ENCODE data around the gene CYP26B1. TPM values are rescaled to one million over a fixed set of nuclear protein-coding genes. Genes with fewer than 3 reads are reported as not detected.

Gene CYP26B1
- polyA plus RNA-seq, 3 donors, result not detected

GRCh38 chr2:72142570-72143440, 4.9 kb downstream of the CYP26B1 start:
- intact Hi-C loops (cut with micrococcal nuclease), result no loop called here
- peaks cover 2 to 24% (median 14%) of the 10 kb centered on the region in 7 donors for H3K9me3 Mint-ChIP-seq
- Histone ChIP-seq H3K4me3 (replicated peaks in 1 of 3; ENCODE audit: low read depth in 2 of 3, low read length in 3 of 3) (no peak overlapping the region), H3K4me1 (ENCODE audit: control insufficient read depth in 1 of 2, insufficient read depth in 2 of 2, low read length in 2 of 2) (peaks cover 3 to 11% of the 10 kb centered on the region in 2 donors), H3K79me2 (ENCODE audit: insufficient read depth, low read length) (no peaks in the 10 kb centered on the region), H3K27ac (ENCODE audit: low read depth in 1 of 2, low read length in 2 of 2) (no peak overlapping the region), H3K9me3 (replicated peaks in 1 of 2; ENCODE audit: control insufficient read depth in 1 of 2, insufficient read depth in 1 of 2, low read length in 2 of 2) (peaks cover 10 to 25% of the 10 kb centered on the region in 2 donors), H3K27me3 (ENCODE audit: control insufficient read depth in 2 of 2, insufficient read depth in 2 of 2, low read length in 2 of 2) (peaks cover 38 to 59% of the 10 kb centered on the region in 2 donors), H3K9ac (ENCODE audit: insufficient read depth, low read length, poor library complexity, severe bottlenecking) (no peak overlapping the region), H4K20me1 (ENCODE audit: insufficient read depth, low read length) (no peaks in the 10 kb centered on the region), H3K4me2 (replicated peaks; ENCODE audit: extremely low read depth, low read length, poor library complexity, severe bottlenecking) (no peak overlapping the region), H2AFZ (ENCODE audit: insufficient read depth, low read depth, low read length, poor library complexity, severe bottlenecking) (no peak overlapping the region), H3K36me3 (replicated peaks in 1 of 2; ENCODE audit: control insufficient read depth in 1 of 2, insufficient read depth in 2 of 2, low read length in 2 of 2) (no peaks in the 10 kb centered on the region)
- H3K27ac Mint-ChIP-seq, result no peak overlapping the region
- no peak for DNase-seq
- WGBS (ENCODE audit: insufficient coverage), result 24% methylated on average over 29 of the region's 50 CpGs
- TF ChIP-seq CTCF (IDR thresholded peaks at IDR 0.05), result no peak
- H3K4me3 Mint-ChIP-seq, result peak overlapping the region in 1 of 2 donors; percentile 82
- peaks cover 18% of the 10 kb centered on the region for H3K4me1 Mint-ChIP-seq
- peaks cover 0 to 5% of the 10 kb centered on the region in 2 donors for H3K36me3 Mint-ChIP-seq
- peaks cover 59 to 68% (median 60%) of the 10 kb centered on the region in 3 donors for H3K27me3 Mint-ChIP-seq (ENCODE audit: low read depth in 3 of 3)

- Histone ChIP-seq H3K9me3 (replicated peaks in 1 of 2; ENCODE audit: control insufficient read depth in 1 of 2, insufficient read depth in 1 of 2, low read length in 2 of 2) (peaks cover 10 to 25% of the 10 kb centered on the region in 2 donors), H3K4me2 (replicated peaks; ENCODE audit: extremely low read depth, low read length, poor library complexity, severe bottlenecking) (no peak overlapping the region), H3K27me3 (ENCODE audit: control insufficient read depth in 2 of 2, insufficient read depth in 2 of 2, low read length in 2 of 2) (peaks cover 35 to 53% of the 10 kb centered on the region in 2 donors), H2AFZ (ENCODE audit: insufficient read depth, low read depth, low read length, poor library complexity, severe bottlenecking) (no peak overlapping the region), H3K4me1 (ENCODE audit: control insufficient read depth in 1 of 2, insufficient read depth in 2 of 2, low read length in 2 of 2) (peaks cover 3 to 11% of the 10 kb centered on the region in 2 donors), H3K36me3 (replicated peaks in 1 of 2; ENCODE audit: control insufficient read depth in 1 of 2, insufficient read depth in 2 of 2, low read length in 2 of 2) (no peaks in the 10 kb centered on the region), H3K27ac (ENCODE audit: low read depth in 1 of 2, low read length in 2 of 2) (no peak overlapping the region), H3K9ac (ENCODE audit: insufficient read depth, low read length, poor library complexity, severe bottlenecking) (no peak overlapping the region), H3K79me2 (ENCODE audit: insufficient read depth, low read length) (no peaks in the 10 kb centered on the region), H4K20me1 (ENCODE audit: insufficient read depth, low read length) (no peaks in the 10 kb centered on the region), H3K4me3 (replicated peaks in 1 of 3; ENCODE audit: low read depth in 2 of 3, low read length in 3 of 3) (no peak overlapping the region)
- DNase-seq, result no peak
- Mint-ChIP-seq H3K9me3 (peaks cover 2 to 23% (median 12%) of the 10 kb centered on the region in 7 donors), H3K4me1 (peaks cover 17% of the 10 kb centered on the region), H3K36me3 (peaks cover 0 to 5% of the 10 kb centered on the region in 2 donors), H3K27ac (no peak overlapping the region), H3K4me3 (peak overlapping the region in 1 of 2 donors; percentile 82), H3K27me3 (ENCODE audit: low read depth in 3 of 3) (peaks cover 54 to 59% (median 55%) of the 10 kb centered on the region in 3 donors)
- TF ChIP-seq CTCF (IDR thresholded peaks at IDR 0.05), result no peak
- intact Hi-C loops (cut with micrococcal nuclease), result no loop called here
- WGBS (ENCODE audit: insufficient coverage), result 98% methylated on average over 6 of the region's 13 CpGs
Measured at GRCh38 chr2:72141881-72142451, 5.7 kb downstream of the CYP26B1 start.
